Activated naive CD8-positive, alpha-beta T cell treated with anti-CD3 and anti-CD28 coated beads, Interleukin-2, amount 10 ng/mL, durations not matched to agents 7 days and 5 days (primary cell): ENCODE measurements around the gene SLC17A7. TPM values are rescaled to one million over a fixed set of nuclear protein-coding genes. Genes with fewer than 3 reads are reported as not detected.
A peak's percentile ranks its signal among the peaks of the same experiment; 100 is the strongest.

ENCODE experiments used
- ATAC-seq: fragments of 150-1000 bp; cut with Tn5 transposase; one replicate; pipeline ENCODE4 v1.10.0; 2021; ENCODE audit warnings: low read depth, moderate library complexity
- POLR2A ChIA-PET: fragments of 350-600 bp; sonication (Branson Sonifier 250); formaldehyde crosslinking; loops from one replicate; lab custom pipeline; 2021; ENCODE audit warnings: antibody characterized with exemption; lab: Charles Lee
- DNase-seq: peaks from one replicate; pipeline ENCODE4 v3.0.0; 2021
- H3K27ac Mint-ChIP-seq: one replicate; pipeline ENCODE4 v1.8.0; 2022; ENCODE audit warnings: mild to moderate bottlenecking, mixed read lengths
- H3K27me3 Mint-ChIP-seq: one replicate; pipeline ENCODE4 v1.8.0; 2022; ENCODE audit warnings: mild to moderate bottlenecking, moderate library complexity, mixed read lengths
- H3K36me3 Mint-ChIP-seq: one replicate; pipeline ENCODE4 v1.8.0; 2021; ENCODE audit warnings: mild to moderate bottlenecking, mixed read lengths
- H3K4me1 Mint-ChIP-seq: one replicate; pipeline ENCODE4 v1.8.0; 2021; ENCODE audit warnings: mixed read lengths
- H3K4me3 Mint-ChIP-seq: one replicate; pipeline ENCODE4 v1.8.0; 2022; ENCODE audit warnings: mild to moderate bottlenecking, moderate library complexity, mixed read lengths
- H3K9me3 Mint-ChIP-seq: one replicate; pipeline ENCODE4 v1.8.0; 2021; ENCODE audit warnings: mixed read lengths
- total RNA-seq, 2 experiments: library from RNA; stranded (reverse); gene quantifications; one replicate each; pipeline ENCODE4 v1.2.3, GENCODE V29; 2021

Gene SLC17A7
- total RNA-seq, 2 experiments from 2014 or later, result 0.14 to 0.25 TPM

- no peak overlapping the region for H3K27ac Mint-ChIP-seq
Observed at GRCh38 chr19:49398001-49398615, 43.2 kb downstream of the SLC17A7 start.

GRCh38 chr19:49396738-49397505 is 44.4 kb downstream of the SLC17A7 start:
- peaks cover 17% of the 10 kb centered on the region for H3K27me3 Mint-ChIP-seq

More at GRCh38 chr19:49398001-49398615, 43.2 kb downstream of the SLC17A7 start:
- Mint-ChIP-seq H3K9me3 (no peaks in the 10 kb centered on the region), H3K36me3 (no peaks in the 10 kb centered on the region), H3K27me3 (peaks cover 9% of the 10 kb centered on the region), H3K4me3 (no peak overlapping the region), H3K4me1 (peaks cover 6% of the 10 kb centered on the region)
- POLR2A ChIA-PET, result no interaction called here
- DNase-seq (no peak), ATAC-seq (no peak)

DNA sequence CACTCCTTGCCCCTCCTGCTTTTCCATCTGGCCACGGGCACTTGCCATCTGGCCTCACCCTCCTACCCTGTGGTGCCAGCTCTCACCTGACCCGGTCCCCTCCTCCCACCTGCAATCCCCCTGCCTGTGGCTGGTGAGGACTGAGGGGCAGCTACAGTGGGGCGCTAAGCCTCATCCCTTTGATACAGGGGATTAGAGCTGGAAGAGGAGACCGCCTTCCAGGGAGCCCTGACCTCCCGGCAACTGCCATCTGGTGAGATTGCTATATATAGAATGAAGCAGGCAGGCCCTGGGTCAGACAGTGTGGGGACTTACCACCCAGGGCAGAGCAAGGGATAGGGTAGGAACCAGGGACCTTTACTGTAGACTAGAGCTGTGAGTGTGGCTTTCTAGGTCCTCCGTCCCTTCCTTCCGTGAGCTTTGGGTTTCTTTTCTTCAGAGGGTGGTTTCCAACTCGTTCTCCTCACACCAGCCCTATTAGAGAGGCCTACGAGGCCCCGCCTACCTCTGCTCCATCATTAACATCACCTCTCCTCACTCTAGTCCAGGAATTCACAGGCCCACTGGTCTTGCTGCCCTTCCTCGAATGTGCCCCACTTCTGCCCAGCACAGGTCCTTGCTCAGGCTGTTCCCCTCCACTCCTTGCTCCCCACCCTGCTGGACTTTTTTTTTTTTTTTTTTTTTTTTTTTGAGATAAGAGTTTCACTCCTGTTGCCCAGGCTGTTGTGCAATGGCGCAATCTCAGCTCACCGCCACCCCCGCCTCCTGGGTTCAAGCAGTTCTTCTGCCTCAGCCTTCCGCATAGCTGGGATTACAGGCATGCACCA is 45.5 kb downstream of the SLC17A7 start:
- no peak overlapping the region for H3K27ac Mint-ChIP-seq
- no peaks in the 10 kb centered on the region for H3K36me3 Mint-ChIP-seq
- ATAC-seq (no peak), DNase-seq (no peak)
- H3K9me3 Mint-ChIP-seq, result no peaks in the 10 kb centered on the region
- H3K4me1 Mint-ChIP-seq, result peaks cover 12% of the 10 kb centered on the region
- POLR2A ChIA-PET, result interaction anchor here (0.6 to 1.2 kb wide), 2 partner anchors 10 to 53 kb away, joined by 3 read pairs; no protein-coding TSS in a partner anchor
- no peak overlapping the region for H3K4me3 Mint-ChIP-seq
- H3K27me3 Mint-ChIP-seq, result peaks cover 18% of the 10 kb centered on the region

More at GRCh38 chr19:49396738-49397505, 44.4 kb downstream of the SLC17A7 start:
- Mint-ChIP-seq H3K4me1 (peaks cover 9% of the 10 kb centered on the region), H3K27ac (no peak overlapping the region), H3K4me3 (no peak overlapping the region), H3K36me3 (no peaks in the 10 kb centered on the region), H3K9me3 (no peaks in the 10 kb centered on the region)
- ATAC-seq (no peak), DNase-seq (no peak)
- POLR2A ChIA-PET, result interaction anchor here (0.6 kb wide), 1 partner anchor 266 kb away, joined by 5 read pairs; no protein-coding TSS in a partner anchor

DNA sequence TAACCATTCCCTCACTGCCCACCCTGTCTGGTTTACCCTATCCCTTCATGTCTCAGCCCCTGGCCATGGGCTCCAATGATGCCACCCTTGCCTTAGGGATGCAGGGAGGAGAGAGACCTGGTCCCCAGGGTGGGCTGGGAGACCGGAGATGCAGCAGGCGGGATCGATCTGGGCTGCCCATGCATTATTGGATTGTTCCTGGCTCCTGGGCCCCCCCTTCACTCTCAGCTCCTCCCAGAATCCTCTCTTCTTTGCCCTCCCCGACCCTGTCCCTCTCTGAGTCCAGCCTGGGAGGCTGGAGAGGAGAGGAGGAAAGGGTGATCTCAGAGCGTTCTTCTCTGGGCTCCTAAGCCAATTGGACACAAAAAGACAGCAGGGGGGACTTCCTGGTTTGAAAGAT is 47.4 kb downstream of the SLC17A7 start:
- Mint-ChIP-seq H3K27me3 (peaks cover 24% of the 10 kb centered on the region), H3K9me3 (no peaks in the 10 kb centered on the region), H3K27ac (no peak overlapping the region), H3K36me3 (no peaks in the 10 kb centered on the region), H3K4me3 (no peak overlapping the region), H3K4me1 (peaks cover 12% of the 10 kb centered on the region)
- ATAC-seq (no peak), DNase-seq (no peak)
- POLR2A ChIA-PET, result no interaction called here

- no peaks in the 10 kb centered on the region for H3K36me3 Mint-ChIP-seq
- POLR2A ChIA-PET, result interaction anchor here (0.7 to 2.7 kb wide), 9 partner anchors 34 to 82 kb away, joined by 3 to 15 read pairs (median 3); partner anchors contain the start of genes ALDH16A1, FLT3LG, GFY and PIH1D1
Observed at GRCh38 chr19:49391581-49392399, 49.5 kb downstream of the SLC17A7 start.

GRCh38 chr19:49390929-49391359 is 50.4 kb downstream of the SLC17A7 start:
- no peak for ATAC-seq
- peaks cover 14% of the 10 kb centered on the region for H3K4me1 Mint-ChIP-seq
- H3K27ac Mint-ChIP-seq, result no peak overlapping the region
- peaks cover 19% of the 10 kb centered on the region for H3K27me3 Mint-ChIP-seq
- no peaks in the 10 kb centered on the region for H3K9me3 Mint-ChIP-seq
- POLR2A ChIA-PET, result interaction anchor here (1.1 to 2.7 kb wide), 8 partner anchors 35 to 83 kb away, joined by 3 to 15 read pairs (median 4); partner anchors contain the start of genes ALDH16A1, FLT3LG and GFY
- H3K4me3 Mint-ChIP-seq, result no peak overlapping the region
- no peaks in the 10 kb centered on the region for H3K36me3 Mint-ChIP-seq
- DNase-seq, result no peak

More at GRCh38 chr19:49391581-49392399, 49.5 kb downstream of the SLC17A7 start:
- H3K4me3 Mint-ChIP-seq, result peak overlapping the region; percentile 2
- H3K27ac Mint-ChIP-seq, result peak overlapping the region; percentile 14
- DNase-seq (peak; percentile 84), ATAC-seq (peak; percentile 85)
- H3K27me3 Mint-ChIP-seq, result peaks cover 21% of the 10 kb centered on the region
- H3K4me1 Mint-ChIP-seq, result peaks cover 14% of the 10 kb centered on the region
- H3K9me3 Mint-ChIP-seq, result no peaks in the 10 kb centered on the region

GRCh38 chr19:49390131-49390928 is 51.0 kb downstream of the SLC17A7 start:
- ATAC-seq, result no peak
- POLR2A ChIA-PET, result interaction anchor here (1.2 to 2.7 kb wide), 3 partner anchors 35 to 80 kb away, joined by 3 to 15 read pairs (median 4); partner anchors contain the start of gene GFY
- Mint-ChIP-seq H3K27me3 (peaks cover 18% of the 10 kb centered on the region), H3K9me3 (no peaks in the 10 kb centered on the region), H3K27ac (no peak overlapping the region), H3K36me3 (no peaks in the 10 kb centered on the region), H3K4me3 (no peak overlapping the region), H3K4me1 (peaks cover 14% of the 10 kb centered on the region)
- DNase-seq, result no peak

DNA sequence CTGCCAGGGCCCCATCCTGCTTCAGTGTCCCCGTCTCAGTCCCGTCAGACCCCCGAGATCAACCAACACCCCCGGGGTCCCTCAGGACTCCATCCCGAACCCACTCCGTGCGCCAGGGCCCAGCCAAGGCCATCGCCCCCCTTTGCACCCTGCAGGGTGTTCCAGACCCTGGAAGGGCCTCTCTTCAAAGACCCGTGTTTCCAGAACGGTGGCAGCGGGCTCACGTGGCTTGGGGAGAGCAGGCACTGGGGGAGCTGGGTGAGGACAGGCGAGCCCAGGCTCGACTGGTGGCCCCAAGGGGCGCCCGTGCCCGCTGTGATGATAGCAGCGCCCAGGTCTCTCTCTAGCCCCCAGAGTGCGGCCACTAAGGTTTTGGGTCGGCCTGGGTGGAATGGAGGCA is 51.9 kb downstream of the SLC17A7 start:
- Mint-ChIP-seq H3K27me3 (peaks cover 18% of the 10 kb centered on the region), H3K36me3 (no peaks in the 10 kb centered on the region), H3K27ac (no peak overlapping the region), H3K9me3 (no peaks in the 10 kb centered on the region), H3K4me3 (no peak overlapping the region), H3K4me1 (peaks cover 14% of the 10 kb centered on the region)
- POLR2A ChIA-PET, result interaction anchor here (0.6 to 1.2 kb wide), 2 partner anchors 51 to 55 kb away, joined by 3 read pairs; no protein-coding TSS in a partner anchor
- DNase-seq (no peak), ATAC-seq (no peak)

DNA sequence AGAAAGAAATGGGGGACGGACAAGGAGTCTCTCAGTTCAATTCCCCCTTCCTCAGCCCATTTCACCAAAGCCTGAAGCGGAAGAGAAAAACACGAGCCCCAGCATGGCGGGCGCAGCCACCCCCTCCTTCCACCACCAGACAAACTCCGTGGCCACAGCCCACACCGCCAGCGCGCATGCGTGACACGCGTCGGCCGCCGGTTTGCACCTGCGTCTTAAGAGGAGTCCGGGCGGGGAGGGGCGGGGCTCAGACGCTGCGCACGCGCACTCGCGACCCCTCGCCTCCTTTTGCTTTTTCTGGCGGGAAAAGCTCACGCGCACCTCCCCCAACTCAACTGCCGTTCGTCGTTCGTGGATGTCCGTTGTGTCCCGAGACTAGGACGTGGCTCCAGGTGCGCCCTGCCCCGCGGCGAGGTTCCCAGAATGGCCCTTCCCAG is 53.4 kb downstream of the SLC17A7 start, which contains the start of gene KASH5:
Gene KASH5, plus strand, starts transcription at position 314 of the 437 bp plus-strand sequence. CDS start 2,635 bp downstream, outside the sequence.
- H3K4me1 Mint-ChIP-seq, result peaks cover 14% of the 10 kb centered on the region
- peaks cover 17% of the 10 kb centered on the region for H3K27me3 Mint-ChIP-seq
- H3K27ac Mint-ChIP-seq, result peak within 1 kb of the TSS; percentile 75
- H3K9me3 Mint-ChIP-seq, result no peaks in the 10 kb centered on the region
- POLR2A ChIA-PET, result interaction anchor here (0.8 to 1.1 kb wide), 3 partner anchors 64 to 87 kb away, joined by 3 to 4 read pairs (median 3); partner anchors contain the start of gene PIH1D1
- peak within 1 kb of the TSS; percentile 39 for H3K4me3 Mint-ChIP-seq
- no peaks in the 10 kb centered on the region for H3K36me3 Mint-ChIP-seq
- ATAC-seq (peak; percentile 55), DNase-seq (peak; percentile 87)

DNA sequence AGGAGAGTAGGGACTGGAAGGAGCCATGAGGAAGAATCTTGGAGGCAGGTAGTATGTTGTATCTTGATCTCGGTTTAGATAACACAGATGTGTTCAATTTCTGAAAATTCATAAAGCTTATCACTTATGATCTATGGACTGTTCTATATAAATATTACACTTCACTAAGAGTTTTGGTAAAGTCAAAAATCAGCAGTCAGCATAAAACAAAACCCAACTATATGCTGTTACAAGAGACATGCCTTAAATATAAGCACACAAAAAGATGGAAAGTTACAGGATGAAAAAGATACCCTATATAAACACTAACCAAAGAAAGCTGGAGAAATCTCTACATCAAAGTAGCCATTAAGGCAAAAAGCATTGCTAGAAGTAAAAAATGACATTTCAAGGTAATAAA is 57.7 kb downstream of the SLC17A7 start:
- ATAC-seq, result no peak
- H3K4me3 Mint-ChIP-seq, result no peak overlapping the region
- peaks cover 4% of the 10 kb centered on the region for H3K9me3 Mint-ChIP-seq
- POLR2A ChIA-PET, result no interaction called here
- H3K4me1 Mint-ChIP-seq, result peaks cover 4% of the 10 kb centered on the region
- no peak overlapping the region for H3K27ac Mint-ChIP-seq
- no peaks in the 10 kb centered on the region for H3K36me3 Mint-ChIP-seq
- H3K27me3 Mint-ChIP-seq, result peaks cover under 1% of the 10 kb centered on the region
- DNase-seq, result no peak

GRCh38 chr19:49382639-49383038 is 58.7 kb downstream of the SLC17A7 start:
- ATAC-seq (no peak), DNase-seq (no peak)
- POLR2A ChIA-PET, result no interaction called here
- no peaks in the 10 kb centered on the region for H3K36me3 Mint-ChIP-seq
- H3K27me3 Mint-ChIP-seq, result no peaks in the 10 kb centered on the region
- H3K27ac Mint-ChIP-seq, result no peak overlapping the region
- H3K4me3 Mint-ChIP-seq, result no peak overlapping the region
- peaks cover 1% of the 10 kb centered on the region for H3K4me1 Mint-ChIP-seq
- H3K9me3 Mint-ChIP-seq, result peaks cover 4% of the 10 kb centered on the region
